ENCODE measurements around the gene CDH4.

- TF ChIP-seq CTCF (IDR thresholded peaks at IDR 0.05; ENCODE audit: control extremely low read depth in 1 of 3, insufficient read depth in 1 of 3, low read depth in 1 of 3, low read length in 3 of 3), result no peak
- TF ChIP-seq CEBPB (IDR thresholded peaks at IDR 0.05; ENCODE audit: low read depth, low read length), result no peak
- TF ChIP-seq RNF2 (IDR thresholded peaks at IDR 0.05; ENCODE audit: borderline replicate concordance, low read depth, low read length, missing control alignments, poor library complexity, severe bottlenecking), result no peak
- no peak for TF ChIP-seq POLR2AphosphoS5 (IDR thresholded peaks at IDR 0.05; ENCODE audit: low read depth, low read length)
- no peak for TF ChIP-seq CHD1 (IDR thresholded peaks at IDR 0.05; ENCODE audit: low read depth, low read length)
Observed at GRCh38 chr20:61778495-61778863, 526.4 kb downstream of the CDH4 start.

Data from H1 (cell line).